Kidney (tissue), 14 donors: ENCODE results near the gene GCSH. TPM values are rescaled to one million over a fixed set of nuclear protein-coding genes. Genes with fewer than 3 reads are reported as not detected.

Source experiments
- DNase-seq, 5 donors: peaks; one replicate each; pipeline ENCODE4 v3.0.0-alpha.2; 2013 to 2020
- FAIRE-seq: peaks from 2 replicates; lab custom pipeline; 2012; peaks lifted over from hg19 to GRCh38; lab: Jason Lieb, UNC
- H3K27ac ChIP-seq, 2 donors: one replicate each; pipeline ENCODE4 v1.7.0; 2013; ENCODE audit warnings: low read depth in 2 of 2, low read length in 2 of 2, inconsistent platforms in 1 of 2
- H3K27me3 ChIP-seq: one replicate; pipeline ENCODE4 v1.7.1; 2013; ENCODE audit warnings: low read length, inconsistent platforms; ENCODE audit not compliant: control insufficient read depth, insufficient read depth
- H3K36me3 ChIP-seq, 3 donors: one replicate each; pipeline versions ENCODE4 v1.7.0 to v1.7.1; 2013; ENCODE audit warnings: low read length in 3 of 3, control low read depth in 1 of 3, inconsistent platforms in 1 of 3; ENCODE audit not compliant: insufficient read depth in 3 of 3, control insufficient read depth in 2 of 3
- H3K4me1 ChIP-seq, 3 donors: one replicate each; pipeline versions ENCODE4 v1.7.0 to v1.7.1; 2013; ENCODE audit warnings: low read length in 3 of 3, inconsistent platforms in 1 of 3, low read depth in 1 of 3; ENCODE audit not compliant: control insufficient read depth in 2 of 3, insufficient read depth in 2 of 3
- H3K4me3 ChIP-seq, 3 donors: one replicate each; pipeline versions ENCODE4 v1.7.0 to v1.8.1; 2013; ENCODE audit warnings: low read length in 3 of 3, control low read depth in 1 of 3, inconsistent platforms in 1 of 3
- H3K9ac ChIP-seq, 3 donors: one replicate each; pipeline versions ENCODE4 v1.7.0 to v1.7.1; 2013; ENCODE audit warnings: low read length in 3 of 3, control low read depth in 1 of 3, inconsistent platforms in 1 of 3
- H3K9me3 ChIP-seq, 3 donors: one replicate each; pipeline versions ENCODE4 v1.7.0 to v1.7.1; 2013; ENCODE audit warnings: low read length in 3 of 3, control low read depth in 1 of 3, inconsistent platforms in 1 of 3; ENCODE audit not compliant: control insufficient read depth in 2 of 3, insufficient read depth in 1 of 3
- CTCF ChIP-seq: IDR thresholded peaks from 3 replicates; pipeline ENCODE4 v1.5.1; 2012; ENCODE audit warnings: mild to moderate bottlenecking, moderate library complexity, borderline replicate concordance; ENCODE audit not compliant: insufficient read depth; ENCODE audit errors: extremely low read depth
- intact Hi-C: fragments of 100-400 bp; cut with DNase I; formaldehyde crosslinking; loops from one replicate; pipeline ENCODE4 v1.11.1; 2022
- polyA plus RNA-seq: library from polyadenylated mRNA; stranded (reverse); fragments of 350-450 nt; fragmentation: Illumina TruSeq; extraction: RNeasy Lipid Tissue Mini Kit (QIAGEN cat#74804); gene quantifications from one replicate; pipeline ENCODE4 v1.2.3, GENCODE V29; 2014; ENCODE audit warnings: low read depth, low replicate concordance; ENCODE audit not compliant: insufficient read depth
- total RNA-seq: library from RNA; stranded (reverse); fragmentation: NEBNext Ultra II Directional; extraction: Animal tissue kit (Norgen Biotek cat#: 25700); gene quantifications from one replicate; pipeline ENCODE4 v1.2.1, GENCODE V29; 2021
- donor health status: control.
- donor health status: control.
- donor health status: control.
- donor health status: control.
- donor health status: control.
- donor health status: DM: yes; HTN: yes; CAD: no.
- donor health status: Normal renal cell carcinoma (clear cell type).

Gene GCSH
- total and polyA plus RNA-seq, 2 donors from 2014 or later = 37.9 to 129 TPM

GRCh38 chr16:81127051-81127450 lies 30.9 kb upstream of the GCSH start:
- H3K36me3 ChIP-seq = no peaks in the 10 kb centered on the region
- no peak for DNase-seq
- H3K9me3 ChIP-seq = no peaks in the 10 kb centered on the region
- H3K27ac ChIP-seq = no peak overlapping the region
- FAIRE-seq = no peak
- intact Hi-C loops = no loop called here
- H3K9ac ChIP-seq = no peak overlapping the region
- no peaks in the 10 kb centered on the region for H3K27me3 ChIP-seq
- no peak for TF ChIP-seq CTCF
- H3K4me1 ChIP-seq = no peaks in the 10 kb centered on the region
- H3K4me3 ChIP-seq = no peak overlapping the region

- no peak for FAIRE-seq
These were observed 27.1 kb upstream of the GCSH start for GRCh38 chr16:81123092-81123852.

GRCh38 chr16:81121474-81121990 lies 25.3 kb upstream of the GCSH start:
- FAIRE-seq = no peak
- intact Hi-C loops = no loop called here
- no peak overlapping the region for H3K4me3 ChIP-seq

More at GRCh38 chr16:81123092-81123852, 27.1 kb upstream of the GCSH start:
- Histone ChIP-seq H3K9ac (no peak overlapping the region), H3K36me3 (no peaks in the 10 kb centered on the region), H3K27me3 (no peaks in the 10 kb centered on the region), H3K4me3 (no peak overlapping the region), H3K9me3 (no peaks in the 10 kb centered on the region), H3K4me1 (no peaks in the 10 kb centered on the region), H3K27ac (no peak overlapping the region)
- DNase-seq = no peak
- no peak for TF ChIP-seq CTCF
- intact Hi-C loops = no loop called here

More at GRCh38 chr16:81121474-81121990, 25.3 kb upstream of the GCSH start:
- no peaks in the 10 kb centered on the region for H3K36me3 ChIP-seq
- no peak overlapping the region for H3K27ac ChIP-seq
- no peaks in the 10 kb centered on the region for H3K4me1 ChIP-seq
- no peaks in the 10 kb centered on the region for H3K9me3 ChIP-seq
- no peak for DNase-seq
- H3K9ac ChIP-seq = no peak overlapping the region
- H3K27me3 ChIP-seq = no peaks in the 10 kb centered on the region
- no peak for TF ChIP-seq CTCF
